SW480 (cell line): ENCODE data around the gene PCGF6.
"Not testable (repeated sequence)": the region's sequence is repeated elsewhere in the genome, so short reads cannot be mapped to it uniquely, and the experiment has no call there.

Source experiments
- DNase-seq: peaks from one replicate; pipeline ENCODE4 v3.0.0-alpha.2; 2016; ENCODE audit warnings: low spot score

The PCGF6 gene, protein sequence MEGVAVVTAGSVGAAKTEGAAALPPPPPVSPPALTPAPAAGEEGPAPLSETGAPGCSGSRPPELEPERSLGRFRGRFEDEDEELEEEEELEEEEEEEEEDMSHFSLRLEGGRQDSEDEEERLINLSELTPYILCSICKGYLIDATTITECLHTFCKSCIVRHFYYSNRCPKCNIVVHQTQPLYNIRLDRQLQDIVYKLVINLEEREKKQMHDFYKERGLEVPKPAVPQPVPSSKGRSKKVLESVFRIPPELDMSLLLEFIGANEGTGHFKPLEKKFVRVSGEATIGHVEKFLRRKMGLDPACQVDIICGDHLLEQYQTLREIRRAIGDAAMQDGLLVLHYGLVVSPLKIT

GRCh38 chr10:103350517-103351260 is at the start of gene PCGF6:
PCGF6 (minus strand) TSS chr10:103351140; CDS start chr10:103351066, 74 bp downstream.
- DNase-seq: peak; percentile 73

DNA sequence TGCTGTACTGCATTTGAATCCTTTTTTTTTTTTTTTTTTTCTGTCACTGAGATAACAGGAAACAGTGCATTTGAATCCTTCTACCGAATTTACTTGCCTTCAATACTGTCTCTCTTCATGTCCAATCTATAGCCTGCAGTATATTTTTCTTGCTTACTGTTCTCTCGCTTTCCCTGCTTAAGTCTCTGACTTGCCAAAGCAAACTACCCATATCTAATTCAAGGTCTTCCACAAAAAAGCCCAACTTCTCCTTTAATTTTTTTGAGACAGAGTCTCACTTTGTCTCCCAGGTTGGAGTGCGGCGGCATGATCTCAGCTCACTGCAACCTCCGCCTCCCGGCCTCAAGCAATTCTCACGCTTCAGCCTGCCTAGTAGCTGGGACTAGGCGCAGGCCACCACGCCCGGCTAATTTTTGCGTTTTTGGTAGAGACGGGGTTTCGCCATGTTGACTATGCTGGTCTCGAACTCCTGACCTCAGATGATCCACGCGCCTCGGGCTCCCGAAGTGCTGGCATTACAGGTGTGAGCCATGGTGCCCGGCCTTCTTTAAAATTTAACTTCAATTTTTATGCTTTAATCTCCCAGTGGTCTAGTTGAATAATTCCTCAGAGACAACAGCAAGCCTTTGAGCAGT is 46.4 kb upstream of the PCGF6 start:
- no peak for DNase-seq

DNA sequence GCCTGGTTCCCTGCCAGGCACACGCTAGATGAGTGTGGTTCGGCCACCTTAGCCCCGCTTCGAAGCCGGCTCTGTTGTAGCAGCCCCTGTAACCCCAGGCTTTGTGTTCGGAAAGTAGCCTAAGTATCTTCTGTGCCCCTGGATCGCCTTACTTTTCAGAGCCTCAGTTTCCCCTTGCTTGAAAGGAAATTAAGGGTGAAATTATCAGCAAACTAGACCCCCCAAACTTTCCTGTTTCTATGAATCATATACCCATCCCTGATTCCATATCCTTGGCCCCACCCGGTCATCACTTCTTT is 45.8 kb upstream of the PCGF6 start:
- no peak for DNase-seq

DNA sequence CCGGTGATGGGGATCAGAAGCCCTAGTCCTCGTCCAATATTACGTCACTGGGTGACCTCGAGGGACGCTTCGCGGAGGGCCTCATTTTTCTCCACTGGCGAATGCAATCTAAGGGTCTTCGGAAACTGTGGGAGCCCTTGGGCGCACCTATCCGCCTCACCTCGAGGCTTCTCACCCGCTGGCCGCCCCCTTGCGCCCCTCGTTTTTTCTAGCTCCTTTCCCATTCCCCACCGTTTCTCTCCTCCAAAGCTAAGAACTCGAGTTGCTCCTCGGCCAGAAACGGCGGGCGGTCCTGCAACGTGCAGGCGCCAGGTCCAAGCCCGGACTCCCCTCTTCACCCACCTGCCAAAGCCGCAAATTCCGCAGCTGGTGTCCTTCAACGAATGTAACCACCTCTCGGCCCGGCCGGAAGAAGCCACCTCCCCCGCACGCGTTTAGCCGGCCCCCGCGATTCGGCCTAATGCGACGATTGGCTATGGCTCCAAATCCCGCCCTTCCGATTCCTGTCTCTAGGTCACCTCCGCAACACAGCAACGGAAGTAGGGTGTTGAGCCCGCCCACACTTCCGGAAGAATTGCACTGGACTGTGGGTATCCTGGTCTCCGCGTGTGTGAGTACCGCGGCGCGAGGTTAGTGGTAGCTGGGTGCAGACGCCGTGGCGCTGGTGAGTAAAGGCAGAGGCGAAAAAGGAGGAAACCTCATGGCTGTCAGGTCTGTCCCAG is 45.3 kb upstream of the PCGF6 start, which contains the start of the genes ATP5MK and PDCD11:
Gene ATP5MK, minus strand, starts transcription at position 409 of the 722 bp plus-strand sequence. CDS start 4,018 bp downstream, outside the sequence.
Gene PDCD11, plus strand, starts transcription at position 560 of the 722 bp plus-strand sequence. CDS start 1,801 bp downstream, outside the sequence.
- peak; percentile 98 for DNase-seq

DNA sequence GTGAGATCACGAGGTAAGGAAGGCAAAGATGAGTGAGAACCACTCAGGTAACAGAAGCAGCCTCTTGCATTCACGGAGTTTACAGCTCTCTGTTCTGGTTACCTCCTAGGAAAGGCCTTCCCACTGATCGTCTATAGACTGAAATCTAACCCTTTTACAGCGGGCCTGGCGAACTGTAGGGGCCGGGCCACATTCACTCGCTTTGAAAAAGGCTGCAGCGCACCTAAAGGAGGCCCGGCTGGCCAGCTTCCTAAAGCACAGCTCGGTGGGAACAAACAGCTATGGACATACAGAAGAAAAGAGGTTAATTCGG is 44.8 kb upstream of the PCGF6 start:
- DNase-seq: peak; percentile 26

DNA sequence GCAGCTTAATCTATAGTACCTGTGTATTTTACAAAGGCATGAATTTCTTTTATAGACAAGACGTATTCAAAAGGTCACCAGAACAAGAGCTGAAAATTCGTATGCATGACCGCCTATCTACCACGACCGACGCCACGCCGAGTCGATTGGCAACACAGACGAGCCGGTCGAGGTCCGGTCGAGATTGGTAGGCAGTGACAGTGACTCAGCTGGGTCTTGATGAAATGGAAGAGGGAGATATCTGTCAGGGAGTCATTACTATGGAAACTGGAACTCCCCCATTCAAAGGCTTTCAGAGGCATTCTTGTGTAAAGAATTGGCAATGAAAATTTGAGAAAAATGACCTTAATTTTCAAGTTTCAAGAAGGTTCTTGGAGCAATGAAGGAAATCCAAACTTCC is 43.2 kb upstream of the PCGF6 start:
- no peak for DNase-seq

DNA sequence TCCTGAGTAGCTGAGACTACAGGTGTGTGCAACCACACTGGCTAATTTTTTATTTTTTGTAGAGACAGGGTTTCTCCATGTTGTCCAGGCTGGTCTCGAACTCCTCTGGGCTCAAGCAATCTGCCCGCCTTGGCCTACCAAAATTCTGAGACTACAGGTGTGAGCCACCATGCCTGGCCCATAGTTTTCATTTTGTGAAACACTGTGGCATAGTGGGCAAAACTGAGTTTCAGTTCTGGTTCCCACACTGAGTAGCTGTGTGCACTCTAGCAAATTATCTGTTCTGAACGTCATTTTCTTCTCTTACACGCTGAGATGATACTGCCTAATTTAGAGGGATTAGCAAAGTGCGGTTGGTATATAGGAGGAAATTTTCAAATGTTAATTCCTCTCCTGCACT is 31.8 kb upstream of the PCGF6 start:
- no peak for DNase-seq

DNA sequence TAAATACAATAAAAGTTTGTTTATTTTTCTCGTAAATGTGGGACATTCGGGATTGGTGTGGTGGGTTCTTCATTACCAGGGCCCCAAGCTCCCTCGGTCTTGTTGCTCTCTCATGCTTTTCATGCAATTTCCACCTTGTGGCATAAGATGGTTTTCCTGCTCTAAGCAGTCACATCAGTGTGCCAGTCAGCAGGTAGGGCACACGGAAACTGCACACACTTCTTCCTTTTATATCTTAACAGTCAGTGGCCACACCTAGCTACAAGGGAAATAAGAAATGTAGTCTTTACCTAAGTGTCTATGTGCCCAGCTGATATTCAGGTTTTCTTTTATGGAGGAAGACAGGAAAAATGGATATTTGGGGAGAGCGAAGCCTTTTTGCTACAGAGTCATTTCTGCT is 23.3 kb upstream of the PCGF6 start:
- DNase-seq: no peak

DNA sequence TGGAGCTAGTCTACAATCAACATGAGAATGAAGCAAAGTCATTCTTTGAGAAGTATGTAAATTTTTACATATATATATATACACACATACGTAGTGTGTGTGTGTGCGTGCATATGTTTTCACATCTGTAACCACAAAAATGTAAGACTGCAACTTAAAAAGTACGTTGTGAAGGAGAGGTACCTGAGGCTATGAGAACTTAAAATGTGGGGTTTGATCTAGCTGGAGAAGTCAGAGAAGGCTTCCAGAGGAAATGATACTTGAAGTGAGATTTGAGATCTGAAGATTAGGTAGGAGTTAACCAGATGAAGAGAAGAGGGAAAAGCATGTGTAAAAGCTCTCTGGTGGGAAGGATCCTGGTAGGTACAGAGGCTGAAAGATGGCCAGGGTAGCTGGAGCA is 22.6 kb upstream of the PCGF6 start:
- DNase-seq: no peak

DNA sequence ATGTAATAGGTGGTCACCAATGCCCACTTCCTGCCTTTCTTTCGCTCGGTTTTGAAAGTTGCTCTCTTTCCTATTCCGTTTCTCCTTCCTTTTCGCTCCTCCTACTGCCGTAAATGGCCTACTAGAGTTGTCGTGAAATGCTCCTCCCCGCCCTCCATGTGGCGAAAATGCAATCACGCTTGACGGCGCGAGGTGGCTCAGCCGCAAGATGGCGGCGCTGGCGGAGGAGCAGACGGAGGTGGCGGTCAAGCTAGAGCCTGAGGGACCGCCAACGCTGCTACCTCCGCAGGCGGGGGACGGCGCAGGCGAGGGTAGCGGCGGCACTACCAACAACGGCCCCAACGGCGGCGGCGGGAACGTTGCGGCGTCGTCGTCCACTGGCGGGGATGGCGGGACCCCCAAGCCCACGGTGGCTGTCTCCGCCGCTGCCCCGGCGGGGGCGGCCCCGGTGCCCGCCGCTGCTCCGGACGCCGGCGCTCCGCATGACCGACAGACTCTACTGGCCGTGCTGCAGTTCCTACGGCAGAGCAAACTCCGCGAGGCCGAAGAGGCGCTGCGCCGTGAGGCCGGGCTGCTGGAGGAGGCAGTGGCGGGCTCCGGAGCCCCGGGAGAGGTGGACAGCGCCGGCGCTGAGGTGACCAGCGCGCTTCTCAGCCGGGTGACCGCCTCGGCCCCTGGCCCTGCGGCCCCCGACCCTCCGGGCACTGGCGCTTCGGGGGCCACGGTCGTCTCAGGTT is 17.0 kb upstream of the PCGF6 start, which contains the start of gene TAF5:
Gene TAF5, plus strand, starts transcription at position 195 of the 737 bp plus-strand sequence. Its CDS starts 14 bp downstream, at position 209.
- DNase-seq: peak; percentile 96

- no peak for DNase-seq
These were observed 16.4 kb upstream of the PCGF6 start for GRCh38 chr10:103367379-103367781.

GRCh38 chr10:103360791-103361190 is 9.9 kb upstream of the PCGF6 start:
- not testable (repeated sequence) for DNase-seq

DNA sequence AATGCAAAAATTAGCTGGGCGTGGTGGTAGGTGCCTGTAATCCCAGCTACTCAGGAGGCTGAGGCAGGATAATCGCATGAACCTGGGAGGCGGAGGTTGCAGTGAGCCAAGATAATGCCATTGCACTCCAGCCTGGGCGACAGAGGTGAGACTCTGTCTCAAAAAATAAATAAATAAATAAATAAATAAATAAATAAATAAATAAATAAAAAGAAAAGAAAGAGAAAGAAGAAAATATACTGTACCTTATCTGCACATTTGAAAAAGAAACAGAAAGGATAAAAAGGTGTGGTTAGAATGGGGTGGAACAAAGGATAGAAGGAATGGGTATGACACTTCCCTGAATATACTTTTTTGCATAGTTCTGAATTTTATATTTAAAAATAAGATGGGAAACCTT is 8.6 kb upstream of the PCGF6 start:
- not testable (repeated sequence) for DNase-seq

DNA sequence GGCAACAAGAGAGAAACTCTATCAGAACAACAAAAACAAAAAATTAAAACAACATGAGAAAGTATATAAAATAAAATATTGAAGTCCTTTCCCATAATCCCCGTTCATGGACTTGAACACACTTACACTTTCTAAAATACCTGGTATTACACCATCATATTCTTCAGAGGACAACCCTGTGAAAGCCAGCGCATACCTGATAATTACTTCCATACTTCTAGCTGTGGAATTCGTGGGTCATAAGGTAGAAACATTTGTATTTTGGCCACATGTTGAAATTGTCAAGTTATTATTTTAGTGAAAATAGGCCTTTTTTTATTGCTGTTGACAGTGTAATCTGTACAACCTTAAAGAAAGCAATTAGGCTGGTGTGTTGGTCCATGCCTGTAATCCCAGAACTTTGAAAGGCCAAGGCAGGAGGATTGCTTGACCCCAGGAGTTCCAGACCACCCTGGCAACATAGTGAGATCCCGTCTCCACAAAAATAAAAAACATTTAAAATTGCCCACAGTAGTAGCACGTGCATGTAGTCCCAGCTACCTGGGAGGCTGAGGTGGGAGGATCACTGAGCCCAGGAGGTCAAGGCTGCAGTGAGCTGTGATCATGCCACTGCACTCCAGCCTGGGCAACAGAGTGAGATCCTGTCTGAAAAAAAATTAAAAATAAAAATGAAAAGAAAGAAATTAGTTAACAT is 5.1 kb upstream of the PCGF6 start:
- no peak for DNase-seq

DNA sequence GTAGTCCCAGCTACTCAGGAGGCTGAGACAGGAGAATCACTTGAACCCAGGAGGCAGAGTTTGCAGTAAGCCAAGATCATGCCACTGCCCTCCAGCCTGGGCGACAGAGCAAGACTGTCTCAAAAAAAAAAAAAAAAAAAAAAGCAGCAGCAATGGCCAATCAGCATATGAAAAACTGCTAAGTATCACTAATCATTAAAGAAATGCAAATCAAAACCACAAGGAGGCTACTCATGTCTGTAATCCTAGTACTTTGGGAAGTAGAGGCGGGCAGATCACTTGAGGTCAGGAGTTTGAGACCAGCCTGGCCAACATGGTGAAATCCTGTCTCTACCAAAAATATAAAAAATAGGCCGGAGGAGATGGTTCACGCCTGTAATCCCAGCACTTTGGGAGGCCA is 3.6 kb upstream of the PCGF6 start:
- not testable (repeated sequence) for DNase-seq

DNA sequence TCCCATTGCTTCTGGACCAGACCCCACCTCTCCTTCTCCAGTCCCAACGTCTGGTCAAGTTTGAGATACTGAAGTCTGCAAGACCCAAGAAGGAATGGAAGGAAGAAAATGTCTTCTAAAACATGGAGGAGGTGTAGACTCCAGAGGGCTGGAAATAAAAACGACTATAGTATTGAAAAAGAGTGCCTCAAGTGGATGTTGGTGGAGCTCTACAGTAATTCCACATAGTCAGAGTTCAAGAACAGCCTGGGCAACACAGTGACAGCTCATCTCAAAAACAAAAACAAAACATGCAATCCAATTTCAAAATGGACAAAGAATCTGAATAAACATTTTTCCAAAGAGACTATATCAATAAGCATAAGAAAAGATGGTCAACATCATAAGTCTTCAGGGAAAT is 2.3 kb upstream of the PCGF6 start:
- peak; percentile 8 for DNase-seq

DNA sequence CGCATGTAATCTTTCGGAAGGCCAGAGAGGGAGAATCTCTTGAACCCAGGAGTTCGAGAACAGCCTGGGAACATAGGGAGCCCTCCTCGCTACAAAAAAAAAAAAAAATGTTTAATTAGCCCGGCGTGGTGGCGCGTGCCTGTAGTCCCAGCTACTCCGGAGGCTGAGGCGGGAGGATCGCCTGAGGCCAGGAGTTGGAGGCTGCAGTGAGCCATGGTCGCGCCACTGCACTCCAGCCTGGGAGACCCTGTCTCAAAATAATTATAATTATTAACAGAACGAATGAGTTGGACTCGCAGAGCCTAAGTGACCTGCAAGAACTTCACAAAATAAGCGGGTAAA is 794 bp downstream of the PCGF6 start:
- no peak for DNase-seq

DNA sequence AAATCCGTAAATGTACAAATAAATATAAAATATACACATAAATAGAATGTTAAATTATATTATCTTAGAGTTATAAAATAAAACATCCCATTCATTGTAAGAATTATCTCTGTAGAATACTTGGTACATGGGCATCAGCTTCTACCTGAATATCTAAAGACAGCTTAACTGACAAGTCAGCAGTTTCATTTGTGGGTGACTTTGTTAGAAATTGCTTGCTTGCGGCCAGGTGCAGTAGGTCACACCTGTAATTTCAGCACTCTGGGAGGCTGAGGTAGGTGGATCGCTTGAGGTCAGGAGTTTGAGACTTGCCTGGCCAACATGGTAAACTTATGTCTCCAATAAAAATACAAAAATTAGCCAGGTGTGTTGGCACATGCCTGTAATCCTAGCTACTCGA is 14.6 kb downstream of the PCGF6 start:
- DNase-seq: no peak

GRCh38 chr10:103334567-103334966 is 16.4 kb downstream of the PCGF6 start:
- no peak for DNase-seq

DNA sequence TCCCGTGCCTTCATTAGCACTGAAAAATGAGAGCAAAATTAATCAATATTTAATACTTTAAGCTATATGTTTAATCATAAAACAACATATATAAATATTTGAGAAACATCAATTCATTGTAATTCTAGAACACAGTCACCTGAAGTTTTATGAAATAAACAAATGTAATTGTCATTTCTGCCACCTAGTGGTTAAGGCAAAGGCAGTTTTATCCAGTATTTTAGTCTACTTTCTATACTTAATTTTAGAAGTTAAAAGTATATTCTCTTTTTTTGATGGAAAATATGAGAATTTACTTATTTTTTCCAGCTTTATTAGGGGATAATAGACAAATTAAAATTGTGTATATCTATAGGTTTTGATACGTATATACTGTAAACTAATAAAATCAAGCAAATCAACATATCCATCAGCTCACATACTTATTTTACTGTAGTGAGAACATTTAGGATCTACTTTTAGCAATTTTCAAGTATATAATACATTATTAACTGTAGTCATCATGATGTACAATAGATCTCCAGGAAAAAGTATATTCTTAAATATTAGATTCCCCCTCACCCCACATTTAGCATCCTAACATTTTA is 16.9 kb downstream of the PCGF6 start:
- peak; percentile 7 for DNase-seq

GRCh38 chr10:103327906-103328305 is 23.0 kb downstream of the PCGF6 start:
- DNase-seq: no peak
